GM23338 (cell line): ENCODE data around the gene EGFL8. TPM values are rescaled to one million over a fixed set of nuclear protein-coding genes. Genes with fewer than 3 reads are reported as not detected.
A peak's percentile ranks its signal among the peaks of the same experiment; 100 is the strongest.

Source experiments
- ATAC-seq: fragments of 200-7000 bp; cut with Tn5 transposase; 3 replicates; pipeline ENCODE4 v1.9.1; 2020
- DNase-seq: peaks from one replicate; pipeline ENCODE4 v3.0.0-alpha.2; 2015; ENCODE audit warnings: low spot score
- H2AFZ ChIP-seq: fragments of 200-600 bp; sonication (generic); 2 replicates; pipeline ENCODE4 v1.8.0; 2016; ENCODE audit warnings: antibody characterized with exemption, mild to moderate bottlenecking, moderate library complexity
- H3F3A ChIP-seq: fragments of 200-600 bp; sonication (generic); replicated peaks from 2 replicates; pipeline ENCODE4 v1.8.0; 2017; ENCODE audit warnings: antibody characterized with exemption, mixed run types, low read depth
- H3K27ac ChIP-seq: fragments of 200-600 bp; sonication (generic); 2 replicates; pipeline ENCODE4 v1.6.1; 2016; ENCODE audit warnings: low read depth
- H3K27me3 ChIP-seq: fragments of 200-600 bp; sonication (generic); 2 replicates; pipeline ENCODE4 v1.8.0; 2016; ENCODE audit warnings: mild to moderate bottlenecking, mixed run types, moderate library complexity; ENCODE audit not compliant: insufficient read depth
- H3K36me3 ChIP-seq: fragments of 200-600 bp; sonication (generic); 2 replicates; pipeline ENCODE4 v1.8.0; 2016; ENCODE audit warnings: mild to moderate bottlenecking; ENCODE audit not compliant: insufficient read depth
- H3K4me1 ChIP-seq: fragments of 200-600 bp; sonication (generic); 2 replicates; pipeline ENCODE4 v1.8.0; 2016; ENCODE audit warnings: mild to moderate bottlenecking, moderate library complexity; ENCODE audit not compliant: insufficient read depth
- H3K4me2 ChIP-seq: fragments of 200-600 bp; sonication (generic); 2 replicates; pipeline ENCODE4 v1.7.1; 2017; ENCODE audit warnings: mixed run types
- H3K4me3 ChIP-seq: fragments of 200-600 bp; sonication (generic); 2 replicates; pipeline ENCODE4 v1.6.1; 2016; ENCODE audit warnings: mixed run types
- H3K79me2 ChIP-seq: fragments of 200-600 bp; sonication (generic); replicated peaks from 2 replicates; pipeline ENCODE4 v1.8.0; 2017; ENCODE audit warnings: mild to moderate bottlenecking; ENCODE audit not compliant: insufficient read depth
- H3K9me2 ChIP-seq: fragments of 200-600 bp; sonication (generic); 2 replicates; pipeline ENCODE4 v1.8.0; 2017; ENCODE audit not compliant: insufficient read depth
- H4K20me1 ChIP-seq: fragments of 200-600 bp; sonication (generic); replicated peaks from 2 replicates; pipeline ENCODE4 v1.8.0; 2017; ENCODE audit warnings: mild to moderate bottlenecking; ENCODE audit not compliant: insufficient read depth
- H3K27ac Mint-ChIP-seq: 2 replicates; pipeline ENCODE4 v1.8.0; 2020; ENCODE audit warnings: inconsistent platforms, mild to moderate bottlenecking, moderate library complexity, mixed read lengths
- H3K27me3 Mint-ChIP-seq: 3 replicates; pipeline ENCODE4 v1.8.0; 2022; ENCODE audit warnings: low read depth, mild to moderate bottlenecking, moderate library complexity, mixed read lengths, inconsistent platforms; ENCODE audit not compliant: insufficient read depth, poor library complexity
- H3K36me3 Mint-ChIP-seq: 3 replicates; pipeline ENCODE4 v1.8.0; 2021; ENCODE audit warnings: low read depth, mild to moderate bottlenecking, inconsistent platforms, moderate library complexity, mixed read lengths
- H3K4me1 Mint-ChIP-seq: 3 replicates; pipeline ENCODE4 v1.8.0; 2020; ENCODE audit warnings: mild to moderate bottlenecking, inconsistent platforms, mixed read lengths
- H3K4me3 Mint-ChIP-seq: 3 replicates; pipeline ENCODE4 v1.8.0; 2021; ENCODE audit warnings: moderate library complexity, mild to moderate bottlenecking, inconsistent platforms, mixed read lengths
- H3K9me3 Mint-ChIP-seq: 3 replicates; pipeline ENCODE4 v1.8.0; 2020; ENCODE audit warnings: moderate library complexity, mild to moderate bottlenecking, inconsistent platforms, mixed read lengths
- CREB1 ChIP-seq: fragments of 250-450 bp; sonication (Bioruptor Pico); IDR thresholded peaks from 2 replicates; pipeline ENCODE4 v1.5.0; 2020; ENCODE audit warnings: low read depth, mild to moderate bottlenecking, moderate library complexity
- CTCF ChIP-seq, 2 experiments: fragments of 200-600 bp in 1 of 2; sonication (generic) in 1 of 2; conservative IDR thresholded peaks; 2 replicates each; pipeline versions ENCODE4 v1.5.1 to v1.6.1; 2016 to 2017; ENCODE audit warnings: antibody characterized with exemption in 2 of 2, low read depth in 2 of 2, mild to moderate bottlenecking in 2 of 2, moderate library complexity in 1 of 2
- ETS1 ChIP-seq: IDR thresholded peaks from 2 replicates; pipeline ENCODE4 v1.6.1; 2016; ENCODE audit warnings: antibody characterized with exemption
- EZH2 ChIP-seq: fragments of 200-600 bp; sonication (generic); IDR thresholded peaks from one replicate; pipeline ENCODE4 v1.8.0; 2017; ENCODE audit warnings: antibody characterized with exemption, mild to moderate bottlenecking, low read depth; ENCODE audit not compliant: unreplicated experiment
- EZH2phosphoT487 ChIP-seq: fragments of 200-600 bp; sonication (generic); IDR thresholded peaks from one replicate; pipeline ENCODE4 v1.8.1; 2018; ENCODE audit warnings: antibody characterized with exemption; ENCODE audit not compliant: unreplicated experiment
- JUNB ChIP-seq: IDR thresholded peaks from one replicate; pipeline ENCODE4 v1.6.1; 2016; ENCODE audit warnings: antibody characterized with exemption; ENCODE audit not compliant: unreplicated experiment
- NANOG ChIP-seq: IDR thresholded peaks from 2 replicates; pipeline ENCODE4 v1.6.1; 2016; ENCODE audit warnings: antibody characterized with exemption, borderline replicate concordance
- POLR2AphosphoS5 ChIP-seq: IDR thresholded peaks from 2 replicates; pipeline ENCODE4 v1.6.1; 2016; ENCODE audit warnings: antibody characterized with exemption, low read depth
- REST ChIP-seq: IDR thresholded peaks from one replicate; pipeline ENCODE4 v1.6.1; 2018; ENCODE audit warnings: antibody characterized with exemption; ENCODE audit not compliant: unreplicated experiment
- STAT1 ChIP-seq: IDR thresholded peaks from one replicate; pipeline ENCODE4 v1.6.1; 2016; ENCODE audit warnings: antibody characterized with exemption; ENCODE audit not compliant: unreplicated experiment
- ZNF114 ChIP-seq: fragments of 250-450 bp; sonication (Bioruptor Pico); IDR thresholded peaks from 2 replicates; pipeline ENCODE4 v1.5.0; 2020; ENCODE audit warnings: mild to moderate bottlenecking, moderate library complexity
- ZNF331 ChIP-seq: fragments of 250-450 bp; sonication (Bioruptor Pico); IDR thresholded peaks from 2 replicates; pipeline ENCODE4 v1.5.0; 2020; ENCODE audit warnings: low read depth, mild to moderate bottlenecking, moderate library complexity
- ZNF462 ChIP-seq: fragments of 250-450 bp; sonication (Bioruptor Pico); IDR thresholded peaks from 2 replicates; pipeline ENCODE4 v1.5.0; 2020; ENCODE audit warnings: mild to moderate bottlenecking, moderate library complexity
- polyA plus RNA-seq: library from polyadenylated mRNA; unstranded; fragments of >200 nt; fragmentation: Nextera tagmentation; extraction: Ambion mirVana; gene quantifications from 2 replicates; pipeline ENCODE4 v1.2.1, GENCODE V29; 2016
- total RNA-seq: library from RNA; depleted of rRNA; stranded (reverse); fragments of >200 nt; shearing (Covaris generic); gene quantifications from 2 replicates; pipeline ENCODE4 v1.2.3, GENCODE V29; 2014

The EGFL8 gene
- total and polyA plus RNA-seq, 2 experiments from 2014 or later, result 6.1 to 7.4 TPM

GRCh38 chr6:32181148-32181702, 16.8 kb downstream of the EGFL8 start:
- H3K9me2 ChIP-seq, result no peaks in the 10 kb centered on the region
- peaks cover 12% of the 10 kb centered on the region for H3F3A ChIP-seq
- ATAC-seq (no peak), DNase-seq (no peak)
- no peak overlapping the region; the same call in 1 of the 2 replicates for H3K27ac Mint-ChIP-seq
- peaks cover 36% of the 10 kb centered on the region for H3K4me1 Mint-ChIP-seq
- TF ChIP-seq CREB1 (no peak), CTCF (conservative IDR thresholded peaks at IDR 0.05; ENCODE audit: low read depth in 2 of 2) (no peak), NANOG (no peak), POLR2AphosphoS5 (no peak), ZNF331 (CRISPR knock-in tag) (no peak), EZH2phosphoT487 (no peak), STAT1 (no peak), REST (no peak), ZNF114 (CRISPR knock-in tag) (no peak), ZNF462 (CRISPR knock-in tag) (no peak), EZH2 (no peak), JUNB (no peak), ETS1 (no peak)
- no peaks in the 10 kb centered on the region for H3K9me3 Mint-ChIP-seq
- no peak overlapping the region for H3K4me3 ChIP-seq
- H4K20me1 ChIP-seq, result no peaks in the 10 kb centered on the region
- peaks cover 13% of the 10 kb centered on the region for H3K79me2 ChIP-seq
- H3K36me3 ChIP-seq, result peaks cover 2% of the 10 kb centered on the region; the same call in 1 of the 2 replicates
- no peak overlapping the region for H2AFZ ChIP-seq
- peaks cover 13% of the 10 kb centered on the region; the same call in 1 of the 2 replicates for H3K4me1 ChIP-seq
- peaks cover 54% of the 10 kb centered on the region for H3K36me3 Mint-ChIP-seq
- H3K27me3 Mint-ChIP-seq, result peaks cover 23% of the 10 kb centered on the region
- no peak overlapping the region for H3K27ac ChIP-seq
- H3K4me3 Mint-ChIP-seq, result 0 out of 3 replicates have a peak overlapping the region, but pooled peaks have one; percentile 6
- no peak overlapping the region for H3K4me2 ChIP-seq
- H3K27me3 ChIP-seq, result no peaks in the 10 kb centered on the region
